Stomach (tissue), 9 donors: ENCODE data around the gene TK2. TPM values are rescaled to one million over a fixed set of nuclear protein-coding genes. Genes with fewer than 3 reads are reported as not detected.

Experiments
- DNase-seq, 2 donors: peaks; one replicate each; pipeline versions ENCODE4 v3.0.0 to v3.0.0-alpha.2; 2013 to 2019
- H3K27ac ChIP-seq, 5 donors: fragments of 200-600 bp in 4 of 5; sonication (generic) in 4 of 5; one replicate each; pipeline ENCODE4 v1.5.1; 2013 to 2019; ENCODE audit warnings: mild to moderate bottlenecking in 1 of 5, moderate library complexity in 1 of 5
- H3K27me3 ChIP-seq, 3 donors: fragments of 200-600 bp; sonication (generic); one replicate each; pipeline ENCODE4 v1.5.1; 2017 to 2019; ENCODE audit warnings: mixed run types in 1 of 3
- H3K36me3 ChIP-seq, 4 donors: fragments of 200-600 bp; sonication (generic); 1 replicate in 3 of 4; 2 replicates in 1 of 4; pipeline ENCODE4 v1.5.1; 2016 to 2019
- H3K4me1 ChIP-seq, 4 donors: fragments of 200-600 bp; sonication (generic); one replicate each; pipeline ENCODE4 v1.5.1; 2016 to 2019
- H3K4me3 ChIP-seq, 4 donors: fragments of 200-600 bp; sonication (generic) in 3 of 4; one replicate each; pipeline ENCODE4 v1.5.1; 2016 to 2019; ENCODE audit warnings: mild to moderate bottlenecking in 1 of 4
- H3K9me3 ChIP-seq, 4 donors: fragments of 200-600 bp; sonication (generic); one replicate each; pipeline ENCODE4 v1.5.1; 2016 to 2019
- CTCF ChIP-seq, 7 experiments: fragments of 450-650 bp in 4 of 7; fragments of 200-600 bp in 3 of 7; sonication (generic) in 3 of 7; IDR thresholded peaks; one replicate each; pipeline ENCODE4 v1.5.1; 2016 to 2019; ENCODE audit warnings: antibody characterized with exemption in 7 of 7, control low read depth in 2 of 7, mild to moderate bottlenecking in 1 of 7
- EP300 ChIP-seq: sonication (generic); formaldehyde crosslinking; IDR thresholded peaks from one replicate; pipeline ENCODE4 v1.6.1; 2017; ENCODE audit warnings: antibody characterized with exemption
- POLR2A ChIP-seq, 4 donors: fragments of 450-650 bp; IDR thresholded peaks; one replicate each; pipeline ENCODE4 v1.6.1; 2016; ENCODE audit warnings: antibody characterized with exemption in 4 of 4, control low read depth in 2 of 4, mild to moderate bottlenecking in 1 of 4, moderate library complexity in 1 of 4
- POLR2AphosphoS5 ChIP-seq, 3 donors: sonication (generic); formaldehyde crosslinking; IDR thresholded peaks; one replicate each; pipeline ENCODE4 v1.6.1; 2016; ENCODE audit warnings: antibody characterized with exemption in 3 of 3
- whole genome bisulfite sequencing, 5 donors: extraction: QIAGEN DNeasy Blood & Tissue Kit in 3 of 5; methylation state at CpG; one replicate each; pipeline versions ENCODE4 v1.1.5 to v1.1.7; 2013 to 2018; 5-methylcytosine and 5-hydroxymethylcytosine counted together
- intact Hi-C: fragments of 100-400 bp; cut with DNase I; formaldehyde crosslinking; loops from one replicate; pipeline ENCODE4 v1.15.1; 2023; ENCODE audit warnings: low total_unique reads
- polyA plus RNA-seq, 3 donors: library from polyadenylated mRNA; stranded (reverse); fragments of 200-250 nt; gene quantifications; one replicate each; pipeline ENCODE4 v1.2.3, GENCODE V29; 2013
- total RNA-seq, 5 donors: library from RNA; depleted of rRNA; stranded (reverse); fragments of >200 nt; gene quantifications; one replicate each; pipeline versions ENCODE4 v1.1.0 to v1.2.3, GENCODE V29; 2014 to 2016
- donor health status: healthy with polysubstance abuse.
- donor health status: Bipolar disorder and iron deficiency.
- donor health status: healthy.

TK2 gene
- total and polyA plus RNA-seq, 8 donors = 9.8 to 25.0 (median 14.9) TPM

GRCh38 chr16:66481081-66481942 is 68.6 kb downstream of the TK2 start:
- intact Hi-C loops = loop anchor here (5.0 kb wide), 1 partner anchor 74 kb away; no protein-coding TSS in a partner anchor
- Histone ChIP-seq H3K4me1 (peaks cover 0 to 20% (median 9%) of the 10 kb centered on the region in 4 donors), H3K9me3 (no peaks in the 10 kb centered on the region), H3K4me3 (no peak overlapping the region), H3K36me3 (no peaks in the 10 kb centered on the region), H3K27me3 (peaks cover 0 to 21% (median 11%) of the 10 kb centered on the region in 3 donors), H3K27ac (no peak overlapping the region)
- no peak for DNase-seq
- TF ChIP-seq POLR2AphosphoS5 (IDR thresholded peaks at IDR 0.05) (no peak), CTCF (IDR thresholded peaks at IDR 0.05) (no peak), POLR2A (IDR thresholded peaks at IDR 0.05) (no peak), EP300 (no peak)
- 78 to 88% (median 80%) methylated on average over 22 to 25 of the region's 25 CpGs for WGBS, 5 donors

- DNase-seq = peak in 1 of 2 donors; percentile 79
- intact Hi-C loops = loop anchor here (5.0 kb wide), 1 partner anchor 73 kb away; no protein-coding TSS in a partner anchor
- H3K27me3 ChIP-seq = peaks cover 0 to 26% (median 11%) of the 10 kb centered on the region in 3 donors
- no peaks in the 10 kb centered on the region for H3K9me3 ChIP-seq
- 74 to 85% (median 77%) methylated on average over 16 to 25 of the region's 25 CpGs for WGBS, 5 donors
- H3K27ac ChIP-seq = no peak overlapping the region
- no peak for TF ChIP-seq POLR2AphosphoS5 (IDR thresholded peaks at IDR 0.05)
- TF ChIP-seq EP300 = no peak
- no peaks in the 10 kb centered on the region for H3K36me3 ChIP-seq
- H3K4me3 ChIP-seq = no peak overlapping the region
- peaks cover 0 to 20% (median 9%) of the 10 kb centered on the region in 4 donors for H3K4me1 ChIP-seq
These were observed 69.4 kb downstream of the TK2 start for GRCh38 chr16:66480265-66481080.

GRCh38 chr16:66479661-66480264 is 70.2 kb downstream of the TK2 start:
- intact Hi-C loops = loop anchor here (5.0 kb wide), 1 partner anchor 72 kb away; no protein-coding TSS in a partner anchor
- no peak for DNase-seq
- TF ChIP-seq EP300 (no peak), POLR2A (IDR thresholded peaks at IDR 0.05) (no peak), CTCF (IDR thresholded peaks at IDR 0.05) (no peak), POLR2AphosphoS5 (IDR thresholded peaks at IDR 0.05) (no peak)

GRCh38 chr16:66478733-66479511 is 71.0 kb downstream of the TK2 start:
- H3K36me3 ChIP-seq = no peaks in the 10 kb centered on the region
- 23 to 36% (median 30%) methylated on average over 10 of the region's 10 CpGs for WGBS, 5 donors
- intact Hi-C loops = no loop called here
- DNase-seq = peak; percentile 80 to 81
- H3K27ac ChIP-seq = no peak overlapping the region
- H3K27me3 ChIP-seq = peaks cover 0 to 38% (median 11%) of the 10 kb centered on the region in 3 donors
- H3K9me3 ChIP-seq = no peaks in the 10 kb centered on the region
- H3K4me3 ChIP-seq = no peak overlapping the region
- H3K4me1 ChIP-seq = peaks cover 0 to 27% (median 11%) of the 10 kb centered on the region in 4 donors
- no peak for TF ChIP-seq POLR2AphosphoS5 (IDR thresholded peaks at IDR 0.05)
- no peak for TF ChIP-seq EP300
- TF ChIP-seq POLR2A (IDR thresholded peaks at IDR 0.05) = no peak
- peak in 5 of 7 experiments; percentile 50 to 77 (median 58) for TF ChIP-seq CTCF (IDR thresholded peaks at IDR 0.05)

More at GRCh38 chr16:66479661-66480264, 70.2 kb downstream of the TK2 start:
- Histone ChIP-seq H3K9me3 (no peaks in the 10 kb centered on the region), H3K27ac (no peak overlapping the region), H3K27me3 (peaks cover 0 to 33% (median 11%) of the 10 kb centered on the region in 3 donors), H3K4me3 (no peak overlapping the region), H3K4me1 (peaks cover 0 to 27% (median 12%) of the 10 kb centered on the region in 4 donors), H3K36me3 (no peaks in the 10 kb centered on the region)
- WGBS, 5 donors = 68 to 91% (median 87%) methylated on average over 4 to 5 of the region's 5 CpGs
